ENCODE measurements around the gene DNMBP.

The DNMBP gene

DNA sequence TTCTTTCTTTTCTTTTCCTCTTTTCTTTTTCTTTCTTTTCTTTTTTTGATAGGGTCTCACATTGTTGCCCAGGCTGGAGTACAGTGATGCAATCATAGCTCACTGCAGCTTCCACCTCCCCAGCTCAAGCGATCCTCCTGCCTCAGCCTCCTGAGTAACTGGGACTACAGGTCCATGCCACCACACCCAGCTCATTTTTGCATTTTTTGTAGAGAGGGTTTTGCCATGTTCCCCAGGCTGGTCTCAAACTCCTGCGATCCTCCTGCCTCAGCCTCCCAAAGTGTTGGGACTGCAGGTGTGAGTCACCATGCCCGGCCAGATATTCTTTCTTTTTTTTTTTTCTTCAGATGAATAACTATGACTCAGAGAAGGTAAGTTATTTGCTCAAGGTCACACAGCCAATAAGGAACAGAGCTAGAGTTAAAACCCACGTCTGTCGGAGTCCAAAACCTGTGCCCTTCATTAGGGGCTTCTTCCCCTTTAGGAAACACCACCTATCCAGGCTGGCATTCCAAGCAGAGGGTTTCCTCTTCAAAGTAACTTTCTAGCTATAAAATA is 28.1 kb upstream of the DNMBP start:
- Histone ChIP-seq H3K27me3 (ENCODE audit: control insufficient read depth, insufficient read depth, low read length) (no peaks in the 10 kb centered on the region), H3K9me3 (ENCODE audit: control insufficient read depth, insufficient read depth, low read length) (no peaks in the 10 kb centered on the region), H3K4me1 (ENCODE audit: control insufficient read depth, insufficient read depth, low read length) (peaks cover 2% of the 10 kb centered on the region), H3K4me3 (ENCODE audit: low read length) (no peak overlapping the region), H3K27ac (ENCODE audit: low read length) (no peak overlapping the region), H3K36me3 (ENCODE audit: control insufficient read depth, insufficient read depth, low read length) (no peaks in the 10 kb centered on the region)
- no peak for DNase-seq (ENCODE audit: low read depth, low spot score)
- WGBS (ENCODE audit: insufficient coverage, insufficient read length), result no CpG with 5 or more reads among the region's 5 CpGs

DNA sequence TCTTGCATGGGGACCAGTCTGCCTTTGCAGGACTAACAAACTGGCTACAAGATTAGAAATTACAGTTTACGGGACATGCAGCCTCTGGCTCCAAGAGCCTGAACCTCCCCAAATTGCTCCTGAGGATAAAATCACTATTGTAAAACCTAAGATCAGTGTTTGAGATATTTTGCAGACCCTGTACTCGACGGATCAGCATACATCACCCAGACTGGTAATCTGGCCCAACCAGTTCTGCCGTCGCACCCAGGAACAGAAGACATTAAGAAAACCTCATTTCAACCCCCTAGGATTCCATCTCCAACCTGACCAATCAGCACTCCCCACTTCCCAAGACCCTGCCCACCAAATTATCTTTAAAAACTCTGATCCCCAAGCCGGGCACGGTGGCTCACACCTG is 27.1 kb upstream of the DNMBP start:
- Histone ChIP-seq H3K27ac (ENCODE audit: low read length) (no peak overlapping the region), H3K9me3 (ENCODE audit: control insufficient read depth, insufficient read depth, low read length) (no peaks in the 10 kb centered on the region), H3K36me3 (ENCODE audit: control insufficient read depth, insufficient read depth, low read length) (no peaks in the 10 kb centered on the region), H3K4me1 (ENCODE audit: control insufficient read depth, insufficient read depth, low read length) (peaks cover 2% of the 10 kb centered on the region), H3K27me3 (ENCODE audit: control insufficient read depth, insufficient read depth, low read length) (no peaks in the 10 kb centered on the region), H3K4me3 (ENCODE audit: low read length) (no peak overlapping the region)
- no CpG with 5 or more reads among the region's 7 CpGs for WGBS (ENCODE audit: insufficient coverage, insufficient read length)
- no peak for DNase-seq (ENCODE audit: low read depth, low spot score)

DNA sequence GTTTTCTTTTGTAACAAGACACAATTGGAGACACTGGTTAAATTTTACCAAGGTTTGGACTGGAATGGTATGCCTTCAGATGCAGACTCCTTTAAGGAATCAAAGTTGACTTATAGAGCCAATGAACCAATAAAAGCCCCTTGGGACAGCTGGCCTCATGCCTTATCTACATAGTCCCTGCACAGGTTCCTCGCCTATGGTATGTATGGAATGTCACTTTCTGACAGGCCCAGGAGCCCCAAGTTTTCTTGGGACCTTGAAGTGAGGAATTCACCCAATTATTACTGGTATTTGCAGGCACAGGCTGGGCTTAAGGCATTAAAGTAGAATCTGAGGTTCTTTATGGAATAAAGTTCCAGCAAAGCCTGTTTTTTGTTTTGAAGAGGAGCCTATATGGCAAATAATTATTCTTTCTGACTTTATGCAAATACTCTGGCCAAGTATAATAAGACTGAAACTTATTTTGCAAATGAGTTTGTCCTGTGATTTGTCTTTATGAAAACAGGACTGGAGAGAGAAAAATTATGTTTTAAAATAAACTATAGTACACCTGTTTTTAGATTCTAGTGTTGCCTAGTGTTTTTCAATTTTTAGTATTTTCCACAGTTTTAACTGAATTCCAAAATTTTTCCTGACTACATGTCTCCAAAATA is 24.1 kb upstream of the DNMBP start:
- Histone ChIP-seq H3K4me1 (ENCODE audit: control insufficient read depth, insufficient read depth, low read length) (peaks cover 2% of the 10 kb centered on the region), H3K36me3 (ENCODE audit: control insufficient read depth, insufficient read depth, low read length) (no peaks in the 10 kb centered on the region), H3K27ac (ENCODE audit: low read length) (no peak overlapping the region), H3K4me3 (ENCODE audit: low read length) (no peak overlapping the region), H3K9me3 (ENCODE audit: control insufficient read depth, insufficient read depth, low read length) (no peaks in the 10 kb centered on the region), H3K27me3 (ENCODE audit: control insufficient read depth, insufficient read depth, low read length) (no peaks in the 10 kb centered on the region)
- no CpG with 5 or more reads among the region's 1 CpG for WGBS (ENCODE audit: insufficient coverage, insufficient read length)
- DNase-seq (ENCODE audit: low read depth, low spot score), result no peak

DNA sequence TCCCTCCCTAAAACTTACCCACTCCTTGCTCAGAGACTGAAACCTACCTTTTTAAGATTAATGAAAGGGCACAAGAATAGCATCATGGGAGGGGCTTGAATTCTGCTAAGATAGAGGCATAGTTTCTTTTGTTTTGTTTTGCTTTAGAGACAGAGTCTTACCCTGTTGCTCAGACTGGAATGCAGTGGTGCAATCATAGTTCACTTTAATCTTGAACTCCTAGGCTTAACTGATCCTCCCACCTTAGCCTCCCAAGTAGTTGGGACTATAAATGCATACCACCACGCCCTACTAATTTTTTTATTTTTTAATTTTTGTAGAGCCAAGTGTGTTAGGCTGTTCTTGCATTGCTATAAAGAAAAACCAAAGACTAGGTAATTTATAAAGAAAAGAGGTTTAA is 17.7 kb upstream of the DNMBP start:
- no CpG with 5 or more reads among the region's 1 CpG for WGBS (ENCODE audit: insufficient coverage, insufficient read length)

DNA sequence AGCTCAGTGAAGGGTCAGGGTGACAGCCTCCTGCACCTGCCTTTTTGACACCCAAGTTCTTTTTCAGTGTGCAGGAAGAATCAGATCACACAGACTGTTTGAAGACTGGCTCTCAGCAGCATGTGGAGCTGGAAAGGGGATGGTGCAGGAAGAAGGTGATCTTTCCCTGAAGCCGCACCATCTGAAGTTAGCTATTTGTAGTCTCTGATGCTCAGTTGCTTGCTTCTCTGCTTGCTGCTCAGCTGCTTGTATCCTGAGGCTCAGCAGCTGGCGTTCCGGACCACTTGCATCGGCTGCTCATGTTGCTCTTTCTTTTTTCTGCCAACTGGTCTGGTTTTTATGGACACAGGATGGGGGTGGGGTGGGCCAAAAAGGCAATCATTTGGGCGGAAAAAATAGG is 15.8 kb upstream of the DNMBP start:
- Histone ChIP-seq H3K27ac (ENCODE audit: low read length) (no peak overlapping the region), H3K4me1 (ENCODE audit: control insufficient read depth, insufficient read depth, low read length) (no peaks in the 10 kb centered on the region), H3K27me3 (ENCODE audit: control insufficient read depth, insufficient read depth, low read length) (no peaks in the 10 kb centered on the region), H3K36me3 (ENCODE audit: control insufficient read depth, insufficient read depth, low read length) (no peaks in the 10 kb centered on the region), H3K4me3 (ENCODE audit: low read length) (no peak overlapping the region), H3K9me3 (ENCODE audit: control insufficient read depth, insufficient read depth, low read length) (no peaks in the 10 kb centered on the region)
- WGBS (ENCODE audit: insufficient coverage, insufficient read length), result no CpG with 5 or more reads among the region's 5 CpGs
- DNase-seq (ENCODE audit: low read depth, low spot score), result no peak

More for the DNA sequence above, 17.7 kb upstream of the DNMBP start:
- H3K27ac ChIP-seq (ENCODE audit: low read length), result no peak overlapping the region
- no peaks in the 10 kb centered on the region for H3K9me3 ChIP-seq (ENCODE audit: control insufficient read depth, insufficient read depth, low read length)
- DNase-seq (ENCODE audit: low read depth, low spot score), result no peak
- no peaks in the 10 kb centered on the region for H3K36me3 ChIP-seq (ENCODE audit: control insufficient read depth, insufficient read depth, low read length)
- H3K4me3 ChIP-seq (ENCODE audit: low read length), result no peak overlapping the region
- no peaks in the 10 kb centered on the region for H3K27me3 ChIP-seq (ENCODE audit: control insufficient read depth, insufficient read depth, low read length)
- no peaks in the 10 kb centered on the region for H3K4me1 ChIP-seq (ENCODE audit: control insufficient read depth, insufficient read depth, low read length)

DNA sequence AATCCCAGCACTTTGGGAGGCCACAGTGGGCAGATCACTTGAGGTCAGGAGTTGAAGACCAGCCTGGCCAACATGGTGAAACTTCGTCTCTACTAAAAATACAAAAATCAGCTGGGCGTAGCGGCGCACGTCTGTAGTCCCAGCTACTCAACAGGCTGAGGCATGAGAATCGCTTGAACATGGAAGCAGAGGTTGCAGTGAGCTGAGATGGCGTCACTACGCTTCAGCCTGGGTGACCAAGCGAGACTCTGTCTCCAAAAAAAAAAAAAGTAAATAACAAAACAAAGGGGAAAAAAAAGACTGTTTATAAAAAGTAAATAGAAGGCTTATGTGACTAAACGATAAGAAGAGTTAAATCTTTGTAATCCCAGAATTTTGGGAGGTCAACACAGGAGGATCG is 15.0 kb upstream of the DNMBP start:
- Histone ChIP-seq H3K9me3 (ENCODE audit: control insufficient read depth, insufficient read depth, low read length) (no peaks in the 10 kb centered on the region), H3K36me3 (ENCODE audit: control insufficient read depth, insufficient read depth, low read length) (no peaks in the 10 kb centered on the region), H3K4me3 (ENCODE audit: low read length) (no peak overlapping the region), H3K27ac (ENCODE audit: low read length) (no peak overlapping the region), H3K4me1 (ENCODE audit: control insufficient read depth, insufficient read depth, low read length) (no peaks in the 10 kb centered on the region), H3K27me3 (ENCODE audit: control insufficient read depth, insufficient read depth, low read length) (no peaks in the 10 kb centered on the region)
- DNase-seq (ENCODE audit: low read depth, low spot score), result no peak
- no CpG with 5 or more reads among the region's 11 CpGs for WGBS (ENCODE audit: insufficient coverage, insufficient read length)

DNA sequence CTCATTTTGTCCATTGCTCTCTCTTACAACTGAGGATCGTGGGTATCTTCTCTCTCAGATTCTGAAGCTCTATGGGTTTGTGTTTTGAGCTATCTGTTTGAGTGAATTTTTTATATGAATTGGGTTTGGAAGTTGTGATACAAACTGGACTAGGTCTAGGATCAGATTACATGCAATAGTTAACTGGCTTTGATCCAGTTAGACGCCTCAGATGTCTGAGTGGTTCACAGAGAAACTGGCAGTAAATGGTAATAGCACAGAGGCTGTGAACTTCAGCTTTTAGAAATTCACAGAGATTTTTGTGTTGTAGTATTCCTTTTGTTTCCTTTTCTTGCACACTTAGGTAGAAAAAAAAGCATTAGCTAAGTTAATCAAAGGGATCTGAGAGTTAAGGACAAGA is 12.7 kb upstream of the DNMBP start:
- no peak for DNase-seq (ENCODE audit: low read depth, low spot score)
- Histone ChIP-seq H3K27ac (ENCODE audit: low read length) (no peak overlapping the region), H3K36me3 (ENCODE audit: control insufficient read depth, insufficient read depth, low read length) (no peaks in the 10 kb centered on the region), H3K4me1 (ENCODE audit: control insufficient read depth, insufficient read depth, low read length) (no peaks in the 10 kb centered on the region), H3K9me3 (ENCODE audit: control insufficient read depth, insufficient read depth, low read length) (no peaks in the 10 kb centered on the region), H3K27me3 (ENCODE audit: control insufficient read depth, insufficient read depth, low read length) (no peaks in the 10 kb centered on the region), H3K4me3 (ENCODE audit: low read length) (no peak overlapping the region)
- no CpG with 5 or more reads among the region's 2 CpGs for WGBS (ENCODE audit: insufficient coverage, insufficient read length)

DNA sequence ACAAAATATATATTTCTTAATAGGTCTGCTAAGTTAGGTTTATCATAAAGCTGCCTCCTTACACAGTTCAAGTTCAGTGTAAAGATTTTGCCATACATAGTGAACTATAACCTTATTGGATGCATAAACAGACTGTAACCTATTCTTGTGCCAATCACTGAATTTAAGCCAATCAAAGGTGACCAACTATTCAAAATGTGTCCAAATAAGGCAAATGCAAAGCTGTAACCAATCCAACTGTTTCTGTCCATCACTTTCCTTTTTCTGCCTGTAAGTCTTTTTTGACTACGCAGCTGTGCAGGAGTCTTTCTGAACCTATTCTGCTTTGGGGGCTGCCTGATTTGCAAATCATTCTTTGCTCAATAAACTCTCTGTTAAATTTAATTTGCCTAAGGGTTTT is 11.6 kb upstream of the DNMBP start:
- H3K27ac ChIP-seq (ENCODE audit: low read length), result no peak overlapping the region
- no peak for DNase-seq (ENCODE audit: low read depth, low spot score)
- no peaks in the 10 kb centered on the region for H3K4me1 ChIP-seq (ENCODE audit: control insufficient read depth, insufficient read depth, low read length)
- H3K4me3 ChIP-seq (ENCODE audit: low read length), result no peak overlapping the region
- no peaks in the 10 kb centered on the region for H3K27me3 ChIP-seq (ENCODE audit: control insufficient read depth, insufficient read depth, low read length)
- H3K36me3 ChIP-seq (ENCODE audit: control insufficient read depth, insufficient read depth, low read length), result no peaks in the 10 kb centered on the region
- no peaks in the 10 kb centered on the region for H3K9me3 ChIP-seq (ENCODE audit: control insufficient read depth, insufficient read depth, low read length)
- WGBS (ENCODE audit: insufficient coverage, insufficient read length), result no CpG with 5 or more reads among the region's 1 CpG

DNA sequence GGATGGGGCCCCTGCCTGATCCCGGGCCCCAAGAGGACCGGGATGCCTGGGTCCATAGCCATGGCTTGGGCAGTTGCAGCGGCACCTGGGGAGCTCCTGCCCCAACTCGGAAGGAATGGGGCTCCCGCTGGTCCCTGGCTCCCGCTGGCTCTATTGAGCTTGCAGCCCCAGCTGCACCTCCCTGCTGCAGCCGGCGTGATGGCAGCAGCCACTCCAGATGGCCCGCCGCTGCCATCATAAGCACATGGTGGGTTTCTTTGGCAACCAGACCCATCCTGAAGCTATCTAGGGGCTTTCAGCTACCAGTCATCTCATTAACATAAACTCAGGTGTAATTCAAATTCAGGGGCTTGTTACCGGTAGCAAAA is 11.1 kb upstream of the DNMBP start:
- Histone ChIP-seq H3K27me3 (ENCODE audit: control insufficient read depth, insufficient read depth, low read length) (no peaks in the 10 kb centered on the region), H3K27ac (ENCODE audit: low read length) (no peak overlapping the region), H3K4me1 (ENCODE audit: control insufficient read depth, insufficient read depth, low read length) (no peaks in the 10 kb centered on the region), H3K9me3 (ENCODE audit: control insufficient read depth, insufficient read depth, low read length) (no peaks in the 10 kb centered on the region), H3K4me3 (ENCODE audit: low read length) (no peak overlapping the region), H3K36me3 (ENCODE audit: control insufficient read depth, insufficient read depth, low read length) (no peaks in the 10 kb centered on the region)
- whole genome bisulfite sequencing (ENCODE audit: insufficient coverage, insufficient read length), result no CpG with 5 or more reads among the region's 11 CpGs
- DNase-seq (ENCODE audit: low read depth, low spot score), result no peak

DNA sequence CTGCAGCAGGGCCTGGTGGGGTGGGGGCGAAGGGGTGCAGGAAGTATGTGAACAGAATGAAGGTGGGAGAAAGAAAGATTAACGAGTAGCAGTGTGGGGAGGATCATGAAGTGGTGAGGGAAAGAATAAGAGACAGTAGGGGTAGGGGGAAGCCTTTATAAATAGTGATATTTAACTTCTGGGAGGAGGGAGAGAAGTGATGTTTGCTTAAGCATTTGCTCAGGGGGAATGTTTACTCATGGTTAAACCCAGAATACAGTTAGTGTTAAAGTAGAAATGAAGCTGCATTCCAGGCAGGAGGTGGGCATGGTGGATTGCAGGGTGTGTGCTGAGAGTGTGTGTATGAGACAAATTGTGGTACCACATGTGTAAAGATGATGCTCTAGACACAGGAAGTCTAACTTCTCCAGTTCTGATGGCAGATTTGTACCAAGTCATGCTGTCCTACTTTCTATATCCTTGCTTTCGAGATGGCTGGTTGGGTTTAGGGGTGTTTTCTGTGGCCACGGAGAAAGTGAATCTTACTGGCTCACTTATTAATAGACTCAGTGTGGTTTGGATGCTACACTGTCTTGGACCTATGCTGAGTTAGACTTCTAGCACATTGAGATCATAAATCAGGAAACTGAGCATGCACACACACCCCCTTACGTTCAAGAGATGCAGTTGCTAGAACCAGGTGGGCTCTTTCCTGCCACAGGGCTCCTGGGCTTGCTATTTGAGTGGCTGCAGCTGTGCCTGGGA is 10.6 kb upstream of the DNMBP start:
- Histone ChIP-seq H3K9me3 (ENCODE audit: control insufficient read depth, insufficient read depth, low read length) (no peaks in the 10 kb centered on the region), H3K4me1 (ENCODE audit: control insufficient read depth, insufficient read depth, low read length) (no peaks in the 10 kb centered on the region), H3K27ac (ENCODE audit: low read length) (no peak overlapping the region), H3K27me3 (ENCODE audit: control insufficient read depth, insufficient read depth, low read length) (no peaks in the 10 kb centered on the region), H3K4me3 (ENCODE audit: low read length) (no peak overlapping the region), H3K36me3 (ENCODE audit: control insufficient read depth, insufficient read depth, low read length) (no peaks in the 10 kb centered on the region)
- DNase-seq (ENCODE audit: low read depth, low spot score), result no peak
- WGBS (ENCODE audit: insufficient coverage, insufficient read length), result 100% methylated on average over 1 of the region's 5 CpGs

DNA sequence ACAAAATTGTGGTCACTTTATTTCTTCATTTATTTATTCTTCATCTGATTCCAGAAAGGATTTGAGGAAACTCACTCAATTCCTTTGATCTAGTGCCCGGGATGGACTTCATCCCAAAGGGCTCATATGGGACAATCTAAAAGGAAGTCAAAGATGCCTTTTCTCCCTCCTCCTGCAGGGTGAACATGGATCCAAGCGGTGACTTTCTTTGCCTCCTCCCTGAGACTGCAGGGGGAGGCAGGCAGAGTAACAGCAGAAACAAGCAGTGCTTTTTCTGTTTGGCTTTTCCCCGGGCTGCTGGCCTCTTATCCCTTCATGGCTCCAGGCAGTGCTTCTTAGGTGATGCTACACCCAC is 10.0 kb upstream of the DNMBP start:
- H3K27me3 ChIP-seq (ENCODE audit: control insufficient read depth, insufficient read depth, low read length), result no peaks in the 10 kb centered on the region
- WGBS (ENCODE audit: insufficient coverage, insufficient read length), result no CpG with 5 or more reads among the region's 3 CpGs
- H3K4me3 ChIP-seq (ENCODE audit: low read length), result no peak overlapping the region
- H3K27ac ChIP-seq (ENCODE audit: low read length), result no peak overlapping the region
- no peak for DNase-seq (ENCODE audit: low read depth, low spot score)
- no peaks in the 10 kb centered on the region for H3K9me3 ChIP-seq (ENCODE audit: control insufficient read depth, insufficient read depth, low read length)
- H3K36me3 ChIP-seq (ENCODE audit: control insufficient read depth, insufficient read depth, low read length), result no peaks in the 10 kb centered on the region
- no peaks in the 10 kb centered on the region for H3K4me1 ChIP-seq (ENCODE audit: control insufficient read depth, insufficient read depth, low read length)
